KMS-11 (cell line): ENCODE measurements around the gene SLC25A3.

Source experiments
- H2AFZ ChIP-seq: fragments of 200-600 bp; sonication (generic); 2 replicates; pipeline ENCODE4 v1.6.1; 2016; ENCODE audit warnings: antibody characterized with exemption, mixed run types, low read depth
- H3K27ac ChIP-seq: fragments of 200-600 bp; sonication (generic); 2 replicates; pipeline ENCODE4 v1.6.1; 2016; ENCODE audit warnings: mild to moderate bottlenecking, mixed run types
- H3K27me3 ChIP-seq: fragments of 200-600 bp; sonication (generic); 2 replicates; pipeline ENCODE4 v1.6.1; 2017; ENCODE audit warnings: mild to moderate bottlenecking, low read depth, mixed run types, moderate library complexity; ENCODE audit not compliant: insufficient read depth
- H3K36me3 ChIP-seq: fragments of 200-600 bp; sonication (generic); 2 replicates; pipeline ENCODE4 v1.6.1; 2017; ENCODE audit warnings: mild to moderate bottlenecking, mixed run types; ENCODE audit not compliant: insufficient read depth
- H3K4me1 ChIP-seq: fragments of 200-600 bp; sonication (generic); 2 replicates; pipeline ENCODE4 v1.6.1; 2016; ENCODE audit warnings: mild to moderate bottlenecking, low read depth, mixed run types; ENCODE audit not compliant: poor library complexity, severe bottlenecking
- H3K4me2 ChIP-seq: fragments of 200-600 bp; sonication (generic); 2 replicates; pipeline ENCODE4 v1.7.0; 2016; ENCODE audit warnings: mild to moderate bottlenecking, mixed run types
- H3K4me3 ChIP-seq: fragments of 200-600 bp; sonication (generic); IDR thresholded peaks from 2 replicates; pipeline ENCODE4 v1.6.1; 2017; ENCODE audit warnings: low read depth, low read length, mixed read lengths; ENCODE audit not compliant: insufficient read depth
- H3K79me2 ChIP-seq: fragments of 200-600 bp; sonication (generic); 2 replicates; pipeline ENCODE4 v1.6.1; 2016; ENCODE audit warnings: low read depth, mixed run types; ENCODE audit not compliant: insufficient read depth
- H3K9ac ChIP-seq: fragments of 200-600 bp; sonication (generic); 2 replicates; pipeline ENCODE4 v1.6.1; 2016; ENCODE audit warnings: mild to moderate bottlenecking, mixed run types
- H4K20me1 ChIP-seq: fragments of 200-600 bp; sonication (generic); 2 replicates; pipeline ENCODE4 v1.6.1; 2016; ENCODE audit warnings: mild to moderate bottlenecking, mixed run types; ENCODE audit not compliant: insufficient read depth
- TF ChIP-seq, protein P1 (sequence below): fragments of 200-600 bp; sonication (generic); conservative IDR thresholded peaks from 2 replicates; pipeline ENCODE4 v1.6.1; 2017; ENCODE audit warnings: low read depth, mild to moderate bottlenecking, antibody characterized with exemption, low read length, moderate library complexity, mixed read lengths

SLC25A3 gene

DNA sequence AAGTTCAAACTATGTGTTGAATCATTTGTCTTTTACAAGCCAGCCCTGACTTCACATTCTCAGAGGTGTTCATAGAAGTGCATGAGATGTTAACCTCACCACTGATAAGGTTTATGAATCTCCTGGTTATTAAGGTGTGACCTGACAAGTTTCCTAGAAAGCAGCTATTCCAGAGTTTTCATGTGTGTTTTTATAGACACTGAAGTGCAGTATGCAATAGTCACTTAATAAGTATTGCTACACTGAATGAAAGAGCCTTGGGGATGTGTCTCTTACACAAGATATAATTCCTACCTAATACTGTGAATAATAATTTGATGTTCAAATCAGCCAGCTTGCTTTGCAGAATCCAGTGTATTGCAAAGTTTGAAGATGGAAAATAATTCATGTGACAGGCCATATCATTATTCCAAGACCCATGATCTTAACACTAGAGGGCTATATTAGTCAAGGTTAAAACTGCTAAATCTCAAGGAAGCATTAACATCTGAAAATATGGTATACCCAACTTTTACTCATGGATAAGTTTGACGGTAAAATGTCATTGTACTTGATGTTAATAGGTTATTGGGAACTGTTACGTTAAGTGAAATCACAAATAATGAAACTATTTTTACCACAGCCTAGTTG lies 13.0 kb downstream of the SLC25A3 start:
- H3K27me3 ChIP-seq, result no peaks in the 10 kb centered on the region
- no peak overlapping the region for H3K9ac ChIP-seq
- H3K27ac ChIP-seq, result no peak overlapping the region
- no peak overlapping the region for H3K4me2 ChIP-seq
- H3K79me2 ChIP-seq, result no peaks in the 10 kb centered on the region
- H3K4me1 ChIP-seq, result no peaks in the 10 kb centered on the region
- no peak overlapping the region for H2AFZ ChIP-seq
- H3K36me3 ChIP-seq, result peaks cover 7% of the 10 kb centered on the region; the same call in 1 of the 2 replicates
- no peak overlapping the region for H3K4me3 ChIP-seq
- TF ChIP-seq, protein P1, sequence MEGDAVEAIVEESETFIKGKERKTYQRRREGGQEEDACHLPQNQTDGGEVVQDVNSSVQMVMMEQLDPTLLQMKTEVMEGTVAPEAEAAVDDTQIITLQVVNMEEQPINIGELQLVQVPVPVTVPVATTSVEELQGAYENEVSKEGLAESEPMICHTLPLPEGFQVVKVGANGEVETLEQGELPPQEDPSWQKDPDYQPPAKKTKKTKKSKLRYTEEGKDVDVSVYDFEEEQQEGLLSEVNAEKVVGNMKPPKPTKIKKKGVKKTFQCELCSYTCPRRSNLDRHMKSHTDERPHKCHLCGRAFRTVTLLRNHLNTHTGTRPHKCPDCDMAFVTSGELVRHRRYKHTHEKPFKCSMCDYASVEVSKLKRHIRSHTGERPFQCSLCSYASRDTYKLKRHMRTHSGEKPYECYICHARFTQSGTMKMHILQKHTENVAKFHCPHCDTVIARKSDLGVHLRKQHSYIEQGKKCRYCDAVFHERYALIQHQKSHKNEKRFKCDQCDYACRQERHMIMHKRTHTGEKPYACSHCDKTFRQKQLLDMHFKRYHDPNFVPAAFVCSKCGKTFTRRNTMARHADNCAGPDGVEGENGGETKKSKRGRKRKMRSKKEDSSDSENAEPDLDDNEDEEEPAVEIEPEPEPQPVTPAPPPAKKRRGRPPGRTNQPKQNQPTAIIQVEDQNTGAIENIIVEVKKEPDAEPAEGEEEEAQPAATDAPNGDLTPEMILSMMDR, result no peak
- no peaks in the 10 kb centered on the region for H4K20me1 ChIP-seq

GRCh38 chr12:98610596-98610995 lies 17.1 kb downstream of the SLC25A3 start:
- Histone ChIP-seq H3K4me3 (no peak overlapping the region), H3K27ac (no peak overlapping the region), H3K9ac (no peak overlapping the region), H3K27me3 (no peaks in the 10 kb centered on the region), H4K20me1 (no peaks in the 10 kb centered on the region), H3K4me2 (no peak overlapping the region), H3K36me3 (no peaks in the 10 kb centered on the region), H3K79me2 (no peaks in the 10 kb centered on the region), H2AFZ (no peak overlapping the region), H3K4me1 (no peaks in the 10 kb centered on the region)
- TF ChIP-seq, protein P1, result no peak

DNA sequence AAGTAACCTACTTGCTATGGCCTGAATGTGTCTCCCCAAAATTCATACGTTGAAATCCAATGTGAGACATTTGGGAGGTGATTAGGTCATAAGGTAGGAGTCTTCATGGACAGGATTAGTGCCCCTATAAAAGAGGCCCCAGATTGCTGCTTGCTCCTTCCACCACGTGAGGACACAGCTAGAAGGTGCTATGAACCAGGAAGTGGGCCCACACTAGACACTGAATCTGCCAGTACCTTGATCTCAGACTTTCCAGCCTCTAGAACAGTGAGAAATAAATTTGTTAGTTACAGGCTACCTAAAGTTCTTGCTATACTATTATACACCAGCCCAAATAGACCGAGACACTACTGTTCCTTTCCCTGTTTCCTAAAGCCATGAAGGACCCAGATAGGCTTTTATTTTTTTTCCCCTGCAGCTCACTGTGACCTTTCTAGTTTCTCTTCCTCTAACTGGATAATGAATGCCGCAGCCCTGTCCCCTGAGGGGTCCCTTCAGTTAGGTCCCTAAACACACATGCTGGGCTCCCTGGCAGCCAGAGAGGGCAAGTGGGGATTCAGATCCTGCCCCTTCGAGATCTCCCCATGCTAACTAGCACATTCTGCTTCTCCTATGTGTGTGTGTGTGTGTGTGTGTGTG lies 19.3 kb downstream of the SLC25A3 start:
- TF ChIP-seq, protein P1, result no peak
- no peaks in the 10 kb centered on the region for H3K27me3 ChIP-seq
- no peak overlapping the region for H3K4me2 ChIP-seq
- H3K79me2 ChIP-seq, result no peaks in the 10 kb centered on the region
- H4K20me1 ChIP-seq, result no peaks in the 10 kb centered on the region
- no peak overlapping the region for H3K9ac ChIP-seq
- H3K4me1 ChIP-seq, result no peaks in the 10 kb centered on the region
- no peaks in the 10 kb centered on the region for H3K36me3 ChIP-seq
- H2AFZ ChIP-seq, result no peak overlapping the region
- H3K4me3 ChIP-seq, result no peak overlapping the region
- no peak overlapping the region for H3K27ac ChIP-seq

DNA sequence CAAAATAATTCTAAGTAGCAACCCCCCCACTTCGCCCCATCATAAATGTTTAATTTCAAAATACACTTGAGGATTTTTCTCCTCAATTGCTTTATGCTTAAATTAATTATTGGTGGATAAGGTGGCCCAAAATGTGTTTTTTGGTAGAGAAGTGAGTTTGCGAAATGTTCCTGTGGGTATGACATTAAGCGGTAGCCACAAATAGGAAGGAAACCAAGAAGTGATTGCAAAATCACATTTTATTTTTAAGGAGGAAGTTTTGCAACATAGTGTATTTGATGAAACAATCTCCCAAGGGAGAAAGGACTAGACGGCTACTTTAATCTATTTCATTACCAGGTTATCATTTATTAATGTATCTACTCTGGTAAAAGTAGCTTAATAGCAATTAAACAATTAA lies 25.5 kb downstream of the SLC25A3 start:
- Histone ChIP-seq H3K27me3 (no peaks in the 10 kb centered on the region), H3K4me2 (no peak overlapping the region), H2AFZ (no peak overlapping the region), H3K36me3 (no peaks in the 10 kb centered on the region), H3K9ac (no peak overlapping the region), H3K27ac (no peak overlapping the region), H3K4me3 (no peak overlapping the region), H3K4me1 (no peaks in the 10 kb centered on the region), H3K79me2 (no peaks in the 10 kb centered on the region), H4K20me1 (no peaks in the 10 kb centered on the region)
- TF ChIP-seq, protein P1, result no peak
